Activated CD4-positive, alpha-beta memory T cell treated with anti-CD3 and anti-CD28 coated beads, Interleukin-2, amount 10 ng/mL, durations not matched to agents 7 days and 5 days (primary cell): ENCODE measurements around the gene MYL3. TPM values are rescaled to one million over a fixed set of nuclear protein-coding genes. Genes with fewer than 3 reads are reported as not detected.
"Not testable (repeated sequence)": the region's sequence is repeated elsewhere in the genome, so short reads cannot be mapped to it uniquely, and the experiment has no call there.

Experiments
- CTCF ChIA-PET: fragments of 350-600 bp; sonication (Branson Sonifier 250); formaldehyde crosslinking; loops from one replicate; lab custom pipeline; 2021; ENCODE audit warnings: antibody characterized with exemption, inconsistent platforms; lab: Charles Lee
- POLR2A ChIA-PET: fragments of 350-600 bp; sonication (Branson Sonifier 250); formaldehyde crosslinking; loops from one replicate; lab custom pipeline; 2021; ENCODE audit warnings: antibody characterized with exemption; lab: Charles Lee
- DNase-seq: peaks from one replicate; pipeline ENCODE4 v3.0.0-alpha.2; 2020
- H3K27ac Mint-ChIP-seq: one replicate; pipeline ENCODE4 v1.8.0; 2021; ENCODE audit warnings: mild to moderate bottlenecking, mixed read lengths
- H3K27me3 Mint-ChIP-seq: one replicate; pipeline ENCODE4 v1.8.0; 2021; ENCODE audit warnings: mixed read lengths
- H3K36me3 Mint-ChIP-seq: one replicate; pipeline ENCODE4 v1.8.0; 2021; ENCODE audit warnings: low read depth, mixed read lengths
- H3K4me1 Mint-ChIP-seq: one replicate; pipeline ENCODE4 v1.8.0; 2021; ENCODE audit warnings: mixed read lengths
- H3K4me3 Mint-ChIP-seq: one replicate; pipeline ENCODE4 v1.8.0; 2021; ENCODE audit warnings: mild to moderate bottlenecking, mixed read lengths
- H3K9me3 Mint-ChIP-seq: one replicate; pipeline ENCODE4 v1.8.0; 2021; ENCODE audit warnings: mixed read lengths
- total RNA-seq, 2 experiments: library from RNA; stranded (reverse); gene quantifications; one replicate each; pipeline ENCODE4 v1.2.3, GENCODE V29; 2021

Gene MYL3
- total RNA-seq, 2 experiments from 2014 or later: not detected

- H3K27me3 Mint-ChIP-seq: peaks cover 3% of the 10 kb centered on the region
- no peaks in the 10 kb centered on the region for H3K9me3 Mint-ChIP-seq
- ChIA-PET POLR2A (no interaction called here), CTCF (no interaction called here)
- no peak overlapping the region for H3K4me3 Mint-ChIP-seq
- DNase-seq: no peak
- H3K4me1 Mint-ChIP-seq: no peaks in the 10 kb centered on the region
- H3K36me3 Mint-ChIP-seq: no peaks in the 10 kb centered on the region
- no peak overlapping the region for H3K27ac Mint-ChIP-seq
These were observed 32.4 kb downstream of the MYL3 start for GRCh38 chr3:46830801-46831200.

GRCh38 chr3:46829699-46830208 is 33.5 kb downstream of the MYL3 start:
- peaks cover 5% of the 10 kb centered on the region for H3K27me3 Mint-ChIP-seq
- H3K9me3 Mint-ChIP-seq: no peaks in the 10 kb centered on the region
- no peak overlapping the region for H3K4me3 Mint-ChIP-seq
- no peaks in the 10 kb centered on the region for H3K36me3 Mint-ChIP-seq
- H3K27ac Mint-ChIP-seq: no peak overlapping the region
- DNase-seq: no peak
- no peaks in the 10 kb centered on the region for H3K4me1 Mint-ChIP-seq
- CTCF ChIA-PET: no interaction called here
- POLR2A ChIA-PET: no interaction called here

- H3K27me3 Mint-ChIP-seq: peaks cover 7% of the 10 kb centered on the region
- no peak overlapping the region for H3K27ac Mint-ChIP-seq
- POLR2A ChIA-PET: no interaction called here
- H3K9me3 Mint-ChIP-seq: peaks cover 20% of the 10 kb centered on the region
- peaks cover 3% of the 10 kb centered on the region for H3K4me1 Mint-ChIP-seq
- no peak overlapping the region for H3K4me3 Mint-ChIP-seq
- DNase-seq: no peak
- H3K36me3 Mint-ChIP-seq: peaks cover 3% of the 10 kb centered on the region
- CTCF ChIA-PET: no interaction called here
These were observed 37.8 kb downstream of the MYL3 start for GRCh38 chr3:46825450-46825849.

GRCh38 chr3:46824211-46824970 is 38.9 kb downstream of the MYL3 start:
- peaks cover 3% of the 10 kb centered on the region for H3K36me3 Mint-ChIP-seq
- peaks cover 22% of the 10 kb centered on the region for H3K9me3 Mint-ChIP-seq
- peaks cover 9% of the 10 kb centered on the region for H3K27me3 Mint-ChIP-seq
- POLR2A ChIA-PET: no interaction called here
- CTCF ChIA-PET: no interaction called here
- H3K27ac Mint-ChIP-seq: no peak overlapping the region
- no peak for DNase-seq
- no peak overlapping the region for H3K4me3 Mint-ChIP-seq
- H3K4me1 Mint-ChIP-seq: peaks cover 3% of the 10 kb centered on the region

- H3K27me3 Mint-ChIP-seq, H3K27ac Mint-ChIP-seq, CTCF ChIA-PET, DNase-seq, H3K4me1 Mint-ChIP-seq, H3K36me3 Mint-ChIP-seq, POLR2A ChIA-PET, H3K4me3 Mint-ChIP-seq: not testable (repeated sequence)
- H3K9me3 Mint-ChIP-seq: peaks cover 22% of the 10 kb centered on the region
These were observed 39.9 kb downstream of the MYL3 start for GRCh38 chr3:46823314-46823713.

- Mint-ChIP-seq H3K27me3 (peaks cover 11% of the 10 kb centered on the region), H3K4me3 (no peak overlapping the region), H3K9me3 (peaks cover 22% of the 10 kb centered on the region), H3K4me1 (peaks cover 3% of the 10 kb centered on the region), H3K36me3 (peaks cover 3% of the 10 kb centered on the region), H3K27ac (no peak overlapping the region)
- no peak for DNase-seq
- POLR2A ChIA-PET: no interaction called here
- CTCF ChIA-PET: no interaction called here
These were observed 41.7 kb downstream of the MYL3 start for GRCh38 chr3:46821553-46821952.

- Mint-ChIP-seq H3K4me1 (peaks cover 3% of the 10 kb centered on the region), H3K4me3 (no peak overlapping the region), H3K27ac (no peak overlapping the region), H3K36me3 (peaks cover 3% of the 10 kb centered on the region), H3K9me3 (peaks cover 22% of the 10 kb centered on the region), H3K27me3 (peaks cover 12% of the 10 kb centered on the region)
- POLR2A ChIA-PET: no interaction called here
- CTCF ChIA-PET: interaction anchor here (0.7 kb wide), 1 partner anchor 25 kb away, joined by 3 read pairs; no protein-coding TSS in a partner anchor
- no peak for DNase-seq
These were observed 42.4 kb downstream of the MYL3 start for GRCh38 chr3:46820852-46821251.

GRCh38 chr3:46812237-46812791 is 50.9 kb downstream of the MYL3 start:
- Mint-ChIP-seq H3K27me3 (peaks cover 27% of the 10 kb centered on the region), H3K4me3 (peak overlapping the region; percentile 51), H3K36me3 (no peaks in the 10 kb centered on the region), H3K4me1 (peaks cover 27% of the 10 kb centered on the region), H3K9me3 (no peaks in the 10 kb centered on the region), H3K27ac (no peak overlapping the region)
- POLR2A ChIA-PET: no interaction called here
- peak; percentile 73 for DNase-seq
- CTCF ChIA-PET: no interaction called here

GRCh38 chr3:46811615-46812236 is 51.5 kb downstream of the MYL3 start:
- POLR2A ChIA-PET: no interaction called here
- CTCF ChIA-PET: no interaction called here
- Mint-ChIP-seq H3K27me3 (peaks cover 28% of the 10 kb centered on the region), H3K9me3 (no peaks in the 10 kb centered on the region), H3K4me3 (no peak overlapping the region), H3K27ac (no peak overlapping the region), H3K4me1 (peaks cover 27% of the 10 kb centered on the region), H3K36me3 (no peaks in the 10 kb centered on the region)
- DNase-seq: no peak

- POLR2A ChIA-PET, H3K36me3 Mint-ChIP-seq, H3K27ac Mint-ChIP-seq, H3K4me3 Mint-ChIP-seq, H3K9me3 Mint-ChIP-seq, DNase-seq: not testable (repeated sequence)
- CTCF ChIA-PET: interaction anchor here (0.6 kb wide), 1 partner anchor 9 kb away, joined by 3 read pairs; no protein-coding TSS in a partner anchor
- Mint-ChIP-seq H3K27me3 (peaks cover 28% of the 10 kb centered on the region), H3K4me1 (peaks cover 27% of the 10 kb centered on the region)
These were observed 54.5 kb downstream of the MYL3 start for GRCh38 chr3:46808766-46809165.

Other genes with a start within 250 kb of the MYL3 start
- 1 to 10 TPM; 6.9 to 7.4 TPM for gene ALS2CL, start 169.8 kb downstream of the MYL3 start, total RNA-seq
- gene TMIE, start 162.1 kb downstream of the MYL3 start, total RNA-seq: under 1 TPM; 0.20 to 0.63 TPM
- gene PRSS50, start 145.6 kb downstream of the MYL3 start, total RNA-seq: not detected
- not detected for gene PTH1R, start 14.3 kb upstream of the MYL3 start, total RNA-seq
- gene CCDC12, start 113.3 kb upstream of the MYL3 start, total RNA-seq: 10 to 100 TPM; 55.0 to 56.7 TPM
- gene NBEAL2, start 116.2 kb upstream of the MYL3 start, total RNA-seq: 100 to 1,000 TPM; 254 to 267 TPM